RPMI8226 (cell line): ENCODE measurements around the gene CLTCL1.
"Not testable (repeated sequence)": the region's sequence is repeated elsewhere in the genome, so short reads cannot be mapped to it uniquely, and the experiment has no call there.

ENCODE experiments used
- DNase-seq: peaks from one replicate; pipeline ENCODE4 v3.0.0-alpha.2; 2015

Gene CLTCL1

DNA sequence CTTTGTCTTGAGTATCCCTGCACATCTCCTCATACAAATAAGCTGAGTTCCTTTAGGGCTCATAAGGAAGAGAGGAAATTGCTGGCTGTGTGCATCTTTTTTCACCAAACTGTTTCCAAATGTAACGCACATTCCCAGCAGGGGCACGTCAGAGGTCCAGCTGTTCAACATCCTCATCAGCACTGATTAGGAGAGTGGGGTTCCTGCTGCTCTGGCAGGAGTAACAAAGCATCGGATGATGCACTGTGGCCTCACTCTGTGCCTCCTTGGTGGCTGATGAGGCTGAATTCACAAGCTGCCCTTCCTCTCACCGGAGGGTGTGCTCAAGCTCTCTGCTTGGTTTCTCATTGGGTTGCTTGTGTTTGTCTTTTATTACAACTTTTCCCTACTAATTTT lies 77.4 kb downstream of the CLTCL1 start:
- no peak for DNase-seq

- no peak for DNase-seq
Measured at GRCh38 chr22:19213442-19214077, 78.0 kb downstream of the CLTCL1 start.

- DNase-seq: no peak
Measured at GRCh38 chr22:19213001-19213400, 78.5 kb downstream of the CLTCL1 start.

GRCh38 chr22:19212302-19212870 lies 79.1 kb downstream of the CLTCL1 start:
- no peak for DNase-seq

DNA sequence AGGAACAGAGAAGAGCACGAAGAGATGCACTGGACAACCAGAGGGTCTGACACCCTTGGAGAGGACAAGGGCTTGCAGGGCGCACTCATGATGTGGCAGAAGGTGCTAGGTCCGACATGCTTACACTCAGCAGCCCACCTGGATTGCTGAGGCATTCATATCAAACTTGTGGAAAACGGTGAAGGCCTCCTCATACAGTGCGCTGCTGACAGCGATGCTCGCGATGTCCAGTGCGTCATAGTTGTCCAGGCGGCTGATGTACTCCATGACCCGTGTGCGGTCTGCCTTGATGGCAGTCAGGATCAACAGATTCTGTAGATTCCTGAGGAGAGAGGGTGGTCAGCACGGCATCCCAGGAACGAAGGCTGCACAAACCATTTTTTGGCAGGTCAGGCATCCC lies 81.3 kb downstream of the CLTCL1 start:
- no peak for DNase-seq

- DNase-seq: no peak
Measured at GRCh38 chr22:19208287-19208847, 83.2 kb downstream of the CLTCL1 start.

GRCh38 chr22:19207884-19208283 lies 83.6 kb downstream of the CLTCL1 start:
- no peak for DNase-seq

- DNase-seq: no peak
Measured at GRCh38 chr22:19207401-19207808, 84.1 kb downstream of the CLTCL1 start.

- no peak for DNase-seq
Measured at GRCh38 chr22:19206287-19206686, 85.2 kb downstream of the CLTCL1 start.

GRCh38 chr22:19204640-19205039 lies 86.9 kb downstream of the CLTCL1 start:
- DNase-seq: no peak

DNA sequence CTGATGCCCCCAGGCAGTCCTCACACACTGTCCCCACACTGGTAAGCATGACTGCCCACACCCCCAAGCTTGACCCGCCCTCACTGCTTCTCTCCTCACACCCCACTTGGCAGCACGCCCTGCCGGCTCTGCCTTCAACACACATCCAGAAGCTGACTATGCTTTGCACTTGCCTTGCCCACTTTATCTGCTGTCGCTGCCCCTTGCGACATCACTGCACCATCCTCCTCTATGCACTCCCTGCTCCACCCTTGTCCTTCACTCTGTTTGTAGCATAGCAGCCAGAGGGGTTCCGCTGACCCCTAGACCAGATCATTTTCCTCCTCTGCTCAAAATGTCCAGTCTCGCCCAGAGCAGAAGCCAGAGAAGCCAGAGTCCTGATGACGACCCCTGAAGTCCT lies 87.7 kb downstream of the CLTCL1 start:
- DNase-seq: no peak

- DNase-seq: not testable (repeated sequence)
Measured at GRCh38 chr22:19202799-19203186, 88.7 kb downstream of the CLTCL1 start.

DNA sequence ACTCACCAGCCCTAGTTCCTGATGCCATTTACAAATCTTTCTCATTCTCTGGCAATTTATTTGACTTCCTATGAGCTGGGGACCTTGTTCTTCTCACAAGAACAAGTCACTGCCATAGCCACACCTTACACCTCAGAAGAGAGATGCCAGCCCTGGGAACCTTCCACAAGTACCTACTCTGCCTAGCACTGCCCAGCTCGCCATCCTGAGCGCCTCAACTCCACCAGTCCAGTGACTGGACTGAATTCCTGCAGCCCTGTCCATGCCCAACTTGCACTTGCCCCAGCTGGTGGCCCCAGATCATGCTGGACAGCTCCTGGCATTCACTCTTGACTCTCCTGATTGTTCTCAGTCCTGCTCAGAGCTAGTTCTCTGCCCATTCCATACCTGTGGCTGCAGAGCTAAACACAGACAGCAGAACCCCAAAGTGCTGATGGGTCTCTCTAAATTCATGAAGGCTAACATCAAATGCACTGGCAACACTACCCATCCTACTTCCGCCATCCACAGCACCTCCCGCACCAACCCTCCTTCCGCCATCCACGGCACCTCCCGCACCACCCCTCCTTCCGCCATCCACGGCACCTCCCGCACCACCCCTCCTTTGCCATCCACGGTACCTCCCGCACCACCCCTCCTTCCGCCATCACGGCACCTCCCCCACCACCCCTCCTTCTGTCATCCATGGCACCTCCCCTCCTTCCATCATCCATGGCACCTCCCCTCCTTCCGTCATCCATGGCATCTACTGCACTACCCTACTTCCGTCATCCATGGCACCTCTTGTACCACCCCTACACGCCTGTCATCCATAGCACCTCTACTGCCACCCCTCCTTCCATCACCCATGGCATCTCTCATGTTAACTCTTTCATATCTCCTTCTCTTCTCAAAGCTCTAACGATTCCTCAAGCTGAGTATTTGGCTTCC lies 89.4 kb downstream of the CLTCL1 start:
- no peak for DNase-seq

- DNase-seq: no peak
Measured at GRCh38 chr22:19201130-19201868, 90.2 kb downstream of the CLTCL1 start.

GRCh38 chr22:19199479-19199878 lies 92.0 kb downstream of the CLTCL1 start:
- DNase-seq: no peak

DNA sequence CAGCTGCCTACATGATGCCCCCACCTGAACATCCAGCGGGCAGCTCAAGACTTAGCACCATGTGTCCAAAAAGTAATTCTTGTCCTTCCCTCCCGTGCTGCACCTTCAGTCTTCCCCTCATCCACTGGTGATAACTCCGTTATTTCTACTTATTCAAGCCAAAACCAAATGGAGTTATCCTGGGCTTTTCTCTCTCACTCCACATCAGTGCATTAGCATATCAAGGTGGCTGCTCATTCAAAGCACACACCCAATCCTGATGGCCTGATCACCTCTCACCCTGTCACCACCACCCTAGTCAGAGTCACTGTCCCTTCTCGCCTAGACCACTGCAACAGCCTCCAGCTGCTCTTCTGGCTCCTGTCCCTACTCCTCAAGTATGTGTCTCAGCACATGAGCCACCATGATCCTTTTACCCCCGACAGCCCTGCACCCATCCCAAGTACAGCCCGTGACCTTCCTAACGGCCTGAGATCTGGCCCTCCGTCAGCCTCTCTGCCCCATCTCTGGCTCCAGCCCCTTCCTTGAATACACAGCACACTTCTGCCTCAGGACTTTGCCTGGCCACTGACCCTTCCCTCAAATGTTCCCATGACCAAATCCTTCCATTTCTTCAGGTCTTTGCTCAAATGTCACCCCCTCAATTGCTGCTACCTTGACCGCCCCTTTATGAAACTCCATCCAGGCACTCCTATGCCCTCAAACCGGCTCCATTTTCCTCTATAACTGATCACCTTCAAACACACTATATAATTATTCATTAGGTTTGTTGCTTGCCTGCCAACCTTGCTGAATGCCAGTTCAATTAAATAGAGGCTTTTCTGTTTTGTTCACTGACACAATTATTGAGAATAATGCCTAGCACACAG lies 93.3 kb downstream of the CLTCL1 start:
- DNase-seq: no peak

DNA sequence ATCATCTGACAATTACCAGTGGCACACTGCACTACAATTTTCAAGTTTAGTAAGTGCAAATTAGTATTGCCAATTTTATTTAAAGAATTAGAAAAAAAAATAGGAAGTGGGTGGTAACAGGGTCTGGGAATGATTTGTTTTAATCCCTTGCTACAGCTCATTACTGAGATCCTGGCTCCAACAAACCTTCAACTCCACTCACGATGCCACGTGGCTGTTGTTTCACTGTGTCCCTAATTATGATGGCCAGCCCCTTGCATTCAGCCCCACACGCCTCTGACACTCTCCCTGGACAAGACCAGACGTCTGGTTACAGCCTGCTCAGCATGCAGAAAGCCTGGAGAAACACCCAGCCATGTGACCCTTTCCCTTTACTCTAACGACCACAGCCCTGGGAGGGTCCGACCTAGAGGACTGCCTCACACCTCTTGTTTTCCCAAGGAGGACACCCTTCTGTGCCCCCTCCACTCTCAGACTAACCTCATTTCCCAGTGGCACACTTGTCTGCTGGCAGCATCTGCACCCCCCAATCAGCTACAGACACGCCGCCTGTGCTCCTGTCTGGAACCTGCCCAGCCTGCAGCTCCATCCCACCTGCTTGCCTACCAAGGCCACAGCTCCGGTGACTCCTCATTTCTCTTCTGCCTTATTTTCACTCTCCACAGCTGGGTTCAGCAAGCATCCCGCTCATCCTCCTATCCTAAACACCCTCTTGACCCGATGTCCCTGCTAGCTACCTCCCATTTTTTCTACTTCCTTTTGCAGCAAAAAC lies 94.5 kb downstream of the CLTCL1 start:
- no peak for DNase-seq

- no peak for DNase-seq
Measured at GRCh38 chr22:19195796-19196731, 95.5 kb downstream of the CLTCL1 start.

- no peak for DNase-seq
Measured at GRCh38 chr22:19194766-19195536, 96.6 kb downstream of the CLTCL1 start.
